OCI-LY1 (cell line): ENCODE measurements around the gene STARD3NL.

Experiments used
- H2AFZ ChIP-seq: fragments of 200-600 bp; sonication (generic), shearing (Covaris generic); 2 replicates; pipeline ENCODE4 v1.6.0; 2014; ENCODE audit warnings: antibody characterized with exemption, mild to moderate bottlenecking, low read length
- H3F3A ChIP-seq: fragments of 200-600 bp; sonication (generic), shearing (Covaris generic); 2 replicates; pipeline ENCODE4 v1.6.0; 2014; ENCODE audit warnings: mild to moderate bottlenecking, antibody characterized with exemption, low read length, moderate library complexity; ENCODE audit not compliant: insufficient read depth
- H3K27ac ChIP-seq: fragments of 200-600 bp; sonication (generic); 2 replicates; pipeline ENCODE4 v1.5.1; 2014; ENCODE audit warnings: low read length, mixed run types, mild to moderate bottlenecking, low read depth; ENCODE audit not compliant: poor library complexity, severe bottlenecking
- H3K27me3 ChIP-seq: fragments of 200-600 bp; sonication (generic); 2 replicates; pipeline ENCODE4 v1.6.0; 2014; ENCODE audit warnings: antibody characterized with exemption, mild to moderate bottlenecking, low read length, moderate library complexity; ENCODE audit not compliant: insufficient read depth
- H3K36me3 ChIP-seq: fragments of 200-600 bp; sonication (generic); 2 replicates; pipeline ENCODE4 v1.6.1; 2014; ENCODE audit warnings: mild to moderate bottlenecking, antibody characterized with exemption, low read length, moderate library complexity, mixed read lengths; ENCODE audit not compliant: insufficient read depth
- H3K4me1 ChIP-seq: fragments of 200-600 bp; sonication (generic); 2 replicates; pipeline ENCODE4 v1.5.1; 2014; ENCODE audit warnings: mild to moderate bottlenecking, low read length, moderate library complexity; ENCODE audit not compliant: insufficient read depth, severe bottlenecking
- H3K4me2 ChIP-seq: fragments of 200-600 bp; sonication (generic), shearing (Covaris generic); 2 replicates; pipeline ENCODE4 v1.6.1; 2014; ENCODE audit warnings: low read length
- H3K4me3 ChIP-seq: fragments of 200-600 bp; sonication (generic); 2 replicates; pipeline ENCODE4 v1.5.1; 2014; ENCODE audit warnings: low read length, low read depth, mild to moderate bottlenecking, mixed read lengths; ENCODE audit not compliant: poor library complexity, severe bottlenecking
- H3K79me2 ChIP-seq: fragments of 200-600 bp; shearing (Covaris generic); 2 replicates; pipeline ENCODE4 v1.6.1; 2016; ENCODE audit warnings: mixed run types, low read length, mixed read lengths; ENCODE audit not compliant: insufficient read depth
- H3K9ac ChIP-seq: fragments of 200-600 bp; sonication (generic), shearing (Covaris generic); 2 replicates; pipeline ENCODE4 v1.6.1; 2014; ENCODE audit warnings: mild to moderate bottlenecking, low read length, mixed read lengths
- H3K9me2 ChIP-seq: fragments of 200-600 bp; sonication (generic), shearing (Covaris generic); 2 replicates; pipeline ENCODE4 v1.6.1; 2014; ENCODE audit warnings: low read depth, mild to moderate bottlenecking, low read length, mixed read lengths
- H3K9me3 ChIP-seq: fragments of 200-600 bp; shearing (Covaris generic); 2 replicates; pipeline ENCODE4 v1.6.1; 2014; ENCODE audit warnings: low read length, mixed read lengths
- H4K20me1 ChIP-seq: fragments of 200-600 bp; sonication (generic), shearing (Covaris generic); 2 replicates; pipeline ENCODE4 v1.6.0; 2016; ENCODE audit warnings: mild to moderate bottlenecking, low read length; ENCODE audit not compliant: insufficient read depth
- CTCF ChIP-seq: fragments of 200-600 bp; sonication (generic), shearing (Covaris generic); IDR thresholded peaks from 2 replicates; pipeline ENCODE4 v1.5.1; 2017; ENCODE audit warnings: mild to moderate bottlenecking, antibody characterized with exemption, low read length, moderate library complexity, mixed read lengths
- EZH2 ChIP-seq: fragments of 200-600 bp; sonication (generic), shearing (Covaris generic); IDR thresholded peaks from 2 replicates; pipeline ENCODE4 v1.8.0; 2017; ENCODE audit warnings: borderline replicate concordance, mixed run types, mild to moderate bottlenecking, antibody characterized with exemption, low read length, moderate library complexity, mixed read lengths

STARD3NL gene

GRCh38 chr7:38274927-38275620 is 97.0 kb downstream of the STARD3NL start:
- H3F3A ChIP-seq = no peaks in the 10 kb centered on the region

GRCh38 chr7:38276096-38276877 is 98.2 kb downstream of the STARD3NL start:
- H3K4me1 ChIP-seq = no peaks in the 10 kb centered on the region
- no peaks in the 10 kb centered on the region for H3K9me2 ChIP-seq
- H3F3A ChIP-seq = no peaks in the 10 kb centered on the region
- no peak overlapping the region for H3K27ac ChIP-seq
- no peaks in the 10 kb centered on the region; the same call in 1 of the 2 replicates for H3K27me3 ChIP-seq
- TF ChIP-seq EZH2 (no peak), CTCF (no peak)
- H2AFZ ChIP-seq = no peak overlapping the region
- no peaks in the 10 kb centered on the region for H4K20me1 ChIP-seq
- H3K36me3 ChIP-seq = no peaks in the 10 kb centered on the region
- H3K79me2 ChIP-seq = no peaks in the 10 kb centered on the region
- H3K4me3 ChIP-seq = no peak overlapping the region
- no peaks in the 10 kb centered on the region for H3K9me3 ChIP-seq
- H3K4me2 ChIP-seq = no peak overlapping the region
- no peak overlapping the region for H3K9ac ChIP-seq

More at GRCh38 chr7:38274927-38275620, 97.0 kb downstream of the STARD3NL start:
- Histone ChIP-seq H3K9me2 (no peaks in the 10 kb centered on the region), H3K36me3 (no peaks in the 10 kb centered on the region), H3K9me3 (no peaks in the 10 kb centered on the region), H3K4me2 (no peak overlapping the region), H3K4me1 (no peaks in the 10 kb centered on the region), H3K79me2 (no peaks in the 10 kb centered on the region), H3K27me3 (no peaks in the 10 kb centered on the region; the same call in 1 of the 2 replicates), H2AFZ (no peak overlapping the region), H4K20me1 (no peaks in the 10 kb centered on the region), H3K4me3 (no peak overlapping the region), H3K9ac (no peak overlapping the region), H3K27ac (no peak overlapping the region)
- TF ChIP-seq EZH2 (no peak), CTCF (no peak)

- no peaks in the 10 kb centered on the region for H3K9me3 ChIP-seq
- H3K4me3 ChIP-seq = no peak overlapping the region
- H3K4me1 ChIP-seq = no peaks in the 10 kb centered on the region
- no peak overlapping the region for H2AFZ ChIP-seq
- H3K79me2 ChIP-seq = no peaks in the 10 kb centered on the region
- H3K9me2 ChIP-seq = no peaks in the 10 kb centered on the region
- H4K20me1 ChIP-seq = no peaks in the 10 kb centered on the region
- H3F3A ChIP-seq = no peaks in the 10 kb centered on the region
- H3K27ac ChIP-seq = no peak overlapping the region
- H3K27me3 ChIP-seq = no peaks in the 10 kb centered on the region; the same call in 1 of the 2 replicates
- no peaks in the 10 kb centered on the region for H3K36me3 ChIP-seq
- TF ChIP-seq CTCF (no peak), EZH2 (no peak)
- no peak overlapping the region for H3K4me2 ChIP-seq
- no peak overlapping the region for H3K9ac ChIP-seq
These were observed 102.0 kb downstream of the STARD3NL start for GRCh38 chr7:38280000-38280399.
